IPS-18a (cell line): ENCODE measurements around the gene GABBR2.

Source experiments
- H3K27ac ChIP-seq: one replicate; pipeline ENCODE4 v1.5.1; 2013; ENCODE audit warnings: low read length
- H3K27me3 ChIP-seq: one replicate; pipeline ENCODE4 v1.6.1; 2013; ENCODE audit warnings: mild to moderate bottlenecking, low read length; ENCODE audit not compliant: control insufficient read depth, insufficient read depth
- H3K36me3 ChIP-seq: one replicate; pipeline ENCODE4 v1.6.1; 2013; ENCODE audit warnings: low read depth, low read length; ENCODE audit not compliant: control insufficient read depth
- H3K4me1 ChIP-seq: one replicate; pipeline ENCODE4 v1.6.1; 2013; ENCODE audit warnings: low read depth, low read length; ENCODE audit not compliant: control insufficient read depth
- H3K4me3 ChIP-seq: one replicate; pipeline ENCODE4 v1.5.1; 2013; ENCODE audit warnings: low read length
- H3K9ac ChIP-seq: one replicate; pipeline ENCODE4 v1.6.1; 2013; ENCODE audit warnings: mild to moderate bottlenecking, low read length, moderate library complexity
- H3K9me3 ChIP-seq: one replicate; pipeline ENCODE4 v1.6.1; 2013; ENCODE audit warnings: low read depth, low read length; ENCODE audit not compliant: control insufficient read depth

The GABBR2 gene

DNA sequence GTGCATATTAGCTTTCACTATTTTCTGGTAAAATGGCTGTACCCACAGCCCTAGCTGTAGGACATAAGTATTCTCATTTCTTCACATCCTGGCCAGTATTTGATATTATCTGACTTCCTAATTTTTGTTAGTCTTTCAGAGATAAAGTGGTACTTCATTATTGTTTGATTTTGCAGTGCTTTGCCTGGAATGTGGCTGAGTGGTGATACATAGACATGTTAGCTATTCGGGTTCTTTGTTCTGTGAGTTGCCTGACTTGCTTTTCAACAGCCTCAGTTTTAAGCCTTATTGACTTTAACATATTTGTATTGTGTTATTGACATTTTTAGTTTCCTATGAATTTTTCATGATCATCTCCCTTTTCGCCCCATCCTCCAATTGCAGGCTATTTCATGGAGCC, 161.1 kb downstream of the GABBR2 start:
- no peaks in the 10 kb centered on the region for H3K36me3 ChIP-seq
- H3K4me3 ChIP-seq: no peak overlapping the region
- H3K9ac ChIP-seq: no peak overlapping the region
- no peak overlapping the region for H3K27ac ChIP-seq
- no peaks in the 10 kb centered on the region for H3K9me3 ChIP-seq
- no peaks in the 10 kb centered on the region for H3K27me3 ChIP-seq
- no peaks in the 10 kb centered on the region for H3K4me1 ChIP-seq

DNA sequence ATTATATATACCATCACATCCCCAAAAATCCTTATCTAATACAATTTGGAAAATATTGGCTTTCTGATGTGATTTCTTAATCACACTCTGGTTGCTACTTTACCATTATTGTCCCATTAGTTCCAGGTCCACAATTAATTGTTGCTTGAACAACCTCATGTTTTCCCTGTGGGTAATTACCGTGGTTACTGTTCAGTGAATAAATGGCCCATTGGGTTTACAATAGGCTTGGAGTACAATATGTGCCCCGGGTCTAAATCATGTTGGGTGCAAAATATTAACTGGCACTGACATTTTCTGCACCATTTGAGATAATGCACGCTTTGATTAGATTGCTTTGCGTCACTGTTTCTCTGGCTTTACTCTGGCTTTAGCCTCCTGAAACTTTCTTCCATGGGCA, 163.7 kb downstream of the GABBR2 start:
- Histone ChIP-seq H3K4me3 (no peak overlapping the region), H3K27ac (no peak overlapping the region), H3K4me1 (no peaks in the 10 kb centered on the region), H3K9me3 (no peaks in the 10 kb centered on the region), H3K9ac (no peak overlapping the region), H3K36me3 (no peaks in the 10 kb centered on the region), H3K27me3 (no peaks in the 10 kb centered on the region)

DNA sequence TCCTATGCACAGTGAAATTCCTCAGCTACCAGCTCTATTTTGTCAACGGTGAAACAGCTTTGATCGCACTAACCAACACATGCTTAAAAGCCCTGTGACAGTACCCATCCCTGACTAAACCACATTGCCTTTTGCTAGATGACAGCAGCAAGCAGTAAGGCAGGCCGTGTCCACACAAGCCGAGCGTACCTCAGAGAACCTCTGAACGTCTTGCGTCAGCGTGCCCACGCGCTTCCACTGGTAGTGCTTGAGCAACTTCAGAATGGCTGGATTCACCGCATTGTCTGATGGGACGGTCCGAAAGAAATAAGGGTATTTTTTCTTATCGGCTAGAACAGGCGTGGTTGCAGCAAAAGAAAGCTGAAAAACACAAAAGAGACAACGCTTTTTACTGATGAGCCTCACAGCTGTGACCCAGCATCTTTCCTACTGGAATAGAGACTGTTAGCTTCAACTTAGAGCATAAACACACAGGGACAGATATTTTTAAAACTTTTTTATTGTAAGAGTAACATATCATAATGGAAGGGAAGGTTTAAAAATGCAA, 167.0 kb downstream of the GABBR2 start:
- no peaks in the 10 kb centered on the region for H3K36me3 ChIP-seq
- no peak overlapping the region for H3K27ac ChIP-seq
- no peaks in the 10 kb centered on the region for H3K9me3 ChIP-seq
- no peaks in the 10 kb centered on the region for H3K27me3 ChIP-seq
- H3K9ac ChIP-seq: no peak overlapping the region
- no peak overlapping the region for H3K4me3 ChIP-seq
- H3K4me1 ChIP-seq: no peaks in the 10 kb centered on the region

DNA sequence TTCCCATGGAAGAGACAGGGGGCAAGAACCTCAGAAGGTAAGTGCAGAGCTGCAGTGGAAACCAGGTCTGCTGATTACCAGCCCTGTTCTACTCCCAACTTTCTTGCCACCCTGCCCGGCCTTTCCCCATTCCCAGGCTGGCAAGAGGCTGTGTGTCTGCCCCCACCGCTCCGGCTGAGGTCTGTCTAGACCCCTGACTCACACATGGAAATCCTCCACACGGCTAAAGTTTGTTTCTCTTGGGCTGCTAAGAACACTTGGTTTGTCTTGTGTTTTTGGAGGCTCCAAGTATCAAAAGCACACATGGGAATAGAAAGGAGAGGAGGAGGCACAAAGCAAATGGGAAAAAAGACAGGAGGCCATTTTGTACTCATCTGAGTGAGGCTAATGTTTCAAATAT, 168.3 kb downstream of the GABBR2 start:
- Histone ChIP-seq H3K9ac (no peak overlapping the region), H3K9me3 (no peaks in the 10 kb centered on the region), H3K27ac (no peak overlapping the region), H3K4me1 (no peaks in the 10 kb centered on the region), H3K4me3 (no peak overlapping the region), H3K36me3 (no peaks in the 10 kb centered on the region), H3K27me3 (no peaks in the 10 kb centered on the region)

DNA sequence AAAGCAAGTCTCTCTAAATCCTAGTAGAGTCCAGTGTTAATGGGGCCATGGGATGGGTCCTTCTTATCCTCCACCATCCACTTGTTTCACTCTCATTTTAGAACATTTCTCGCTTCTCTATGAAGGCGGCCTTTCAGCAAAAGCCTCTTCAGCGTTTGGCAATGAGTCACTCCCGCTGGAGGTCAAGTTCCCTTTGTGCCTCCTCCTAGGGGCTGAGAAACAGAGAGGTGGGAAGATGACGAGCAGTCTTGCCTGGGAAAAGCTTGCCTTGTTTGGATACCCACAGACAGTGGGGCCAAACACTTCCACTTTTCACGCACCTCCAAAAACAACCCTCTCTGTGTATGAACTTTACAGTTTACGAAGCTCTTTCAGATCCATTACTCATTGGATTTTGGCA, 168.8 kb downstream of the GABBR2 start:
- no peaks in the 10 kb centered on the region for H3K36me3 ChIP-seq
- H3K4me1 ChIP-seq: no peaks in the 10 kb centered on the region
- H3K4me3 ChIP-seq: no peak overlapping the region
- H3K27ac ChIP-seq: no peak overlapping the region
- no peaks in the 10 kb centered on the region for H3K27me3 ChIP-seq
- no peak overlapping the region for H3K9ac ChIP-seq
- H3K9me3 ChIP-seq: no peaks in the 10 kb centered on the region

DNA sequence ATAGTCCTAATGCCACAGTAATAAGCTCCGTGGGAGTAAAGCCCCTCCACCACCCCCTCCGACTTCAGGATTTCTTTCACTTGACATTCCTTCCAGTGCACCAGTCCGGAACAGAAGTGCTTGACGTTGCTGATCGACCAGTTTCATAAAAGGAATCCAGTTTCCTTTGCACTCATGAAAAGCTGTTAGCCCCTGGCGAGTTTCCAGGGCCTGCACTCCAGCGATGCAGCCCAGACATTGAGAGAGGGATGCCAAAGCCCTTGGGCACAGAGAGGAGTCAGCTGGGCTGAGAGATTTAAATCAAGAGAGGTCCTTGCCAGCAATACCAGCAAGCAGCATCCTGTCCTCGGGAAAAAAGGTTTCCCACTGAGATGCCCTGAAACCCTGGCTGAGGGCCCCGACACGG, 170.1 kb downstream of the GABBR2 start:
- Histone ChIP-seq H3K9ac (no peak overlapping the region), H3K27ac (no peak overlapping the region)

DNA sequence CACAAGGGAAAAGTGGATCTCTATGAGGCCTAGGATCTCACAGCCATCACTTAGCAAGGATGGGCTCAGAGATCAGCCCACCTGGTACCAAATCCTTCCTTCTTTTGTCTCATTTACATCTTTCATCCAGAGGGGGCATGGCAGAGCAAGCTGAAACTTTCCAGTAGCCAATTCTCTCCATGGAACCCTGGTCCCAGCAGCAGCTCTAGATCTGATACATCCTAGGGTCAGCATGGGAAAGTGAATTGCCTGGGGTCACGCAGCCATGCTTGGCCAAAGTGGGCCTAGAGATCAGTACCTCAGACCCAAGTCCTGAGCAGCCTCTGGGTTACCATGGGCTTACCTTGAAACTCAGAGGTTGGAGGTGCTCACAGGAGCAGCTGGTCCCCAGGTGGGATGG, 170.5 kb downstream of the GABBR2 start:
- Histone ChIP-seq H3K9me3 (no peaks in the 10 kb centered on the region), H3K27ac (no peak overlapping the region), H3K4me1 (no peaks in the 10 kb centered on the region), H3K36me3 (no peaks in the 10 kb centered on the region), H3K4me3 (no peak overlapping the region), H3K9ac (no peak overlapping the region), H3K27me3 (no peaks in the 10 kb centered on the region)

More for the DNA sequence above, 170.1 kb downstream of the GABBR2 start:
- H3K27me3 ChIP-seq: no peaks in the 10 kb centered on the region
- H3K4me1 ChIP-seq: no peaks in the 10 kb centered on the region
- H3K9me3 ChIP-seq: no peaks in the 10 kb centered on the region
- no peaks in the 10 kb centered on the region for H3K36me3 ChIP-seq
- H3K4me3 ChIP-seq: no peak overlapping the region

DNA sequence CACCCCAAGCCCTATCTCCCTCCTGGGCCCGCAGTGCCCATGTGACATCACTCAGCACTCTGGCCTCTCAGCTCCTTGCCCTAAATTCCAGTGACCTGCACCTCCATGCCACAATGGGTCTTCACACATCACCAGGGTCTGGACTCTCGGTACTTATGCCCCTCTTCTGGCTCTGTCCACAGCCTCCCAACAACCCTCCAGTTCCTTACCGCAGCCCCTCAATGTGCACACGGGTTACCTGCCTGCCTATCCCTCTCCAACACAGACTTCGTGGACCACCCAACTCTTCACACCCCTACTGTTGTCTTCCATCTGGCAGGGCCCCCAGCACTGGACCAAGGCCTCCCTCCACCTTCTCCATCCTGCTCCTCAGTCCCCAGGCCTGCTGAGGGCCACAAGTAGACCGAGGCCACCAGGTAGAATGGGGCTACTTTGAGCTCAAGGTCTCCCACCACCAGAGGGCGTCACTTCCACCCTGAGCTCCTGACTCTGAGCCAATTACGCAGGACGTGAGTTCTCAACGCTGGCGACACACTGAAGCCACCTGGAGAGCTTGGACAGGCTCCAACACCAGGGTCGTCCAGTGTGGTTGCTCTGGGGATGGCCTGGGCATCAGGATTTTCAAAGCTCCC, 172.1 kb downstream of the GABBR2 start:
- H3K4me1 ChIP-seq: no peaks in the 10 kb centered on the region
- no peaks in the 10 kb centered on the region for H3K9me3 ChIP-seq
- H3K27ac ChIP-seq: no peak overlapping the region
- no peak overlapping the region for H3K4me3 ChIP-seq
- no peaks in the 10 kb centered on the region for H3K36me3 ChIP-seq
- no peak overlapping the region for H3K9ac ChIP-seq
- no peaks in the 10 kb centered on the region for H3K27me3 ChIP-seq

DNA sequence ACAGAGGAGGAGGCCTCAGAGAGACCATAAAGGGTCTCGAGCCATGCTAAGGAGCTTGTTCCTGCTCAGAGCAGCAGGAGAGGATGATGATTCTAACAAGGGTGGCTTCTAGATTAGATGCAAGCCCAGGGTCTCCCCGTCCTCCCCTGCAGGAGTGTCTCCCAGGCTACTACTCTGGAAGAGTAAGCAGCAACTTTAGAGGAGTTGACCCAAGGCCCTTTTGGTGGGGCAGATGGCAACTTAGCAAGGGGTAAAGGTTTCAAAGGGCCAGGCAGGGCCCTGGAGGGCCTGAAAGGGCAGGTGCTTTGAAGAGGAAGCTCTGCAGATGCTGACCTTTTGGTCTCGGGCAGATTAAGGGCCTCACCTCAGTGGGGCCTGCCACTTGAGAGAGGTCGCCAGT, 174.9 kb downstream of the GABBR2 start:
- Histone ChIP-seq H3K9me3 (no peaks in the 10 kb centered on the region), H3K4me3 (no peak overlapping the region), H3K9ac (no peak overlapping the region), H3K27me3 (no peaks in the 10 kb centered on the region), H3K36me3 (no peaks in the 10 kb centered on the region), H3K4me1 (no peaks in the 10 kb centered on the region), H3K27ac (no peak overlapping the region)

DNA sequence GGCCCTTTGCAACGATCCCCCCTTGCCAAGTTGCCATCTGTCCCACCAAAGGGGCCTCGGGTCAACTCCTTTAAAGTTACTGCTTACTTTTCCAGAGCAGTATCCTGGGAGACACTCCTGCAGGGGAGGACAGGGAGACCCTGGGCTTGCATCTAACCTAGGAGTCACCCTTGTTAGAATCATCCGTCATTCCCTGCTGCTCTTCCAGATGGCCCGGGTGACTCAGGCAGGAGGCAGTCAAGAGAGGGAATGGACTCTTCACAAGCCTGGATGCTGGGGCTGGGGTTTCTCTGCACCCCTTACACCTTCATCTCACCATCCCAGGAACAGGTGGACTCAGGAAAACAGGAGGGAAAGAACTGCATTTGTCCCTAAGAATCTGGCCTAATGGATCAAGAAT, 175.6 kb downstream of the GABBR2 start:
- Histone ChIP-seq H3K9ac (no peak overlapping the region), H3K27me3 (no peaks in the 10 kb centered on the region), H3K27ac (no peak overlapping the region), H3K9me3 (no peaks in the 10 kb centered on the region), H3K36me3 (no peaks in the 10 kb centered on the region), H3K4me3 (no peak overlapping the region), H3K4me1 (no peaks in the 10 kb centered on the region)

DNA sequence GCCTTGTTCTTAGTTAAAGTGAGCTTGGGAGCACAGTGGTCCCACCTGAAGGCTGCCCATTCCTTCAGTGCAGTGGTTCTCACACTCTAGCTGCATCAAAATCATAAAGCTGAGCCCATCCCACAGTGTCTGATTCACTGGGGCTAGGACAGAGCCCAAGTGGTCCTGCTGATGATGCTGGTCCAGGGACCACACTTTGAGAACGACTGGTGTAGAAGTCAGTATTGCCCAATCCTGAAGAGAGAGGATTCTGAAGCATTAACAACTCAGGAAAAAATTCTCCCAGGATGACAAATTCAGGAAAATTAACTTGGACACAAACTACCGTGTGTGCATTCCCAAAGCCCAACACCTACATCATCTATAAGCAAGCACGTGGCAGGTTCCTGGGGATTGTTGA, 176.2 kb downstream of the GABBR2 start:
- H3K4me3 ChIP-seq: no peak overlapping the region
- no peaks in the 10 kb centered on the region for H3K36me3 ChIP-seq
- no peaks in the 10 kb centered on the region for H3K27me3 ChIP-seq
- H3K9me3 ChIP-seq: no peaks in the 10 kb centered on the region
- H3K27ac ChIP-seq: no peak overlapping the region
- H3K9ac ChIP-seq: no peak overlapping the region
- no peaks in the 10 kb centered on the region for H3K4me1 ChIP-seq

DNA sequence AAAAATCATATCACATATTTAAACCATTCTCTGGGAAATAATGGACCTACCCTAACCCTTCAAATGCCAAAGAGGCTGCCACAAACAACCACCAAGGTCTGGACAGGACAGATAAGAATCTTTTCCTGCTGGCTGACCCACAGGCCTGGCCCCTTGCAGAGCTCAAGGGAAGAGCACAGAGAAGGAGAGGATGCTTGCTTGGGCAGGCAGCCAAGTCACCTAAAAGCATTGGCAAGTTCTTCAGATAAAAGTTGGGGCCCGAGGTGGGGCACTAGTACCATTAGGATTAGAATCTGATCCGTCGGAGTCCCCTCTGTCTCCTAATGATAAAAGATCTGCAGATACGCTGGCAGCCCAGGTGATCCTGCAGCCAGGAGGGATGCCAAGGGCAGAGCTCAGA, 176.6 kb downstream of the GABBR2 start:
- Histone ChIP-seq H3K4me3 (no peak overlapping the region), H3K9ac (no peak overlapping the region), H3K4me1 (no peaks in the 10 kb centered on the region), H3K27me3 (no peaks in the 10 kb centered on the region), H3K27ac (no peak overlapping the region), H3K9me3 (no peaks in the 10 kb centered on the region), H3K36me3 (no peaks in the 10 kb centered on the region)
